ENCODE results near the gene TOMM20.

GRCh38 chr1:235068158-235069121 lies 60.2 kb downstream of the TOMM20 start:
- TF ChIP-seq, protein P1, sequence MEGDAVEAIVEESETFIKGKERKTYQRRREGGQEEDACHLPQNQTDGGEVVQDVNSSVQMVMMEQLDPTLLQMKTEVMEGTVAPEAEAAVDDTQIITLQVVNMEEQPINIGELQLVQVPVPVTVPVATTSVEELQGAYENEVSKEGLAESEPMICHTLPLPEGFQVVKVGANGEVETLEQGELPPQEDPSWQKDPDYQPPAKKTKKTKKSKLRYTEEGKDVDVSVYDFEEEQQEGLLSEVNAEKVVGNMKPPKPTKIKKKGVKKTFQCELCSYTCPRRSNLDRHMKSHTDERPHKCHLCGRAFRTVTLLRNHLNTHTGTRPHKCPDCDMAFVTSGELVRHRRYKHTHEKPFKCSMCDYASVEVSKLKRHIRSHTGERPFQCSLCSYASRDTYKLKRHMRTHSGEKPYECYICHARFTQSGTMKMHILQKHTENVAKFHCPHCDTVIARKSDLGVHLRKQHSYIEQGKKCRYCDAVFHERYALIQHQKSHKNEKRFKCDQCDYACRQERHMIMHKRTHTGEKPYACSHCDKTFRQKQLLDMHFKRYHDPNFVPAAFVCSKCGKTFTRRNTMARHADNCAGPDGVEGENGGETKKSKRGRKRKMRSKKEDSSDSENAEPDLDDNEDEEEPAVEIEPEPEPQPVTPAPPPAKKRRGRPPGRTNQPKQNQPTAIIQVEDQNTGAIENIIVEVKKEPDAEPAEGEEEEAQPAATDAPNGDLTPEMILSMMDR (conservative IDR thresholded peaks at IDR 0.05 in 1 of 2, IDR thresholded peaks at IDR 0.05 in 1 of 2; ENCODE audit: extremely low read depth in 1 of 2, insufficient read depth in 1 of 2, low read depth in 1 of 2, low read length in 2 of 2), result no peak
- TF ChIP-seq EZH2 (IDR thresholded peaks at IDR 0.05; ENCODE audit: borderline replicate concordance, low read length), result no peak

All from mammary epithelial cell (primary cell).